ENCODE measurements around the gene ANKRD31.
A peak's percentile ranks its signal among the peaks of the same experiment; 100 is the strongest.

ANKRD31 gene

GRCh38 chr5:75055727-75056144 is 180.9 kb downstream of the ANKRD31 start:
- DNase-seq (ENCODE audit: low spot score), result no peak

GRCh38 chr5:75054134-75054930 is 182.3 kb downstream of the ANKRD31 start:
- TF ChIP-seq, protein P1, sequence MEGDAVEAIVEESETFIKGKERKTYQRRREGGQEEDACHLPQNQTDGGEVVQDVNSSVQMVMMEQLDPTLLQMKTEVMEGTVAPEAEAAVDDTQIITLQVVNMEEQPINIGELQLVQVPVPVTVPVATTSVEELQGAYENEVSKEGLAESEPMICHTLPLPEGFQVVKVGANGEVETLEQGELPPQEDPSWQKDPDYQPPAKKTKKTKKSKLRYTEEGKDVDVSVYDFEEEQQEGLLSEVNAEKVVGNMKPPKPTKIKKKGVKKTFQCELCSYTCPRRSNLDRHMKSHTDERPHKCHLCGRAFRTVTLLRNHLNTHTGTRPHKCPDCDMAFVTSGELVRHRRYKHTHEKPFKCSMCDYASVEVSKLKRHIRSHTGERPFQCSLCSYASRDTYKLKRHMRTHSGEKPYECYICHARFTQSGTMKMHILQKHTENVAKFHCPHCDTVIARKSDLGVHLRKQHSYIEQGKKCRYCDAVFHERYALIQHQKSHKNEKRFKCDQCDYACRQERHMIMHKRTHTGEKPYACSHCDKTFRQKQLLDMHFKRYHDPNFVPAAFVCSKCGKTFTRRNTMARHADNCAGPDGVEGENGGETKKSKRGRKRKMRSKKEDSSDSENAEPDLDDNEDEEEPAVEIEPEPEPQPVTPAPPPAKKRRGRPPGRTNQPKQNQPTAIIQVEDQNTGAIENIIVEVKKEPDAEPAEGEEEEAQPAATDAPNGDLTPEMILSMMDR (IDR thresholded peaks at IDR 0.05; ENCODE audit: extremely low read depth, missing control alignments), result no peak
- DNase-seq (ENCODE audit: low spot score), result no peak

More at GRCh38 chr5:75055727-75056144, 180.9 kb downstream of the ANKRD31 start:
- TF ChIP-seq, protein P1 (IDR thresholded peaks at IDR 0.05; ENCODE audit: extremely low read depth, missing control alignments), result no peak

DNA sequence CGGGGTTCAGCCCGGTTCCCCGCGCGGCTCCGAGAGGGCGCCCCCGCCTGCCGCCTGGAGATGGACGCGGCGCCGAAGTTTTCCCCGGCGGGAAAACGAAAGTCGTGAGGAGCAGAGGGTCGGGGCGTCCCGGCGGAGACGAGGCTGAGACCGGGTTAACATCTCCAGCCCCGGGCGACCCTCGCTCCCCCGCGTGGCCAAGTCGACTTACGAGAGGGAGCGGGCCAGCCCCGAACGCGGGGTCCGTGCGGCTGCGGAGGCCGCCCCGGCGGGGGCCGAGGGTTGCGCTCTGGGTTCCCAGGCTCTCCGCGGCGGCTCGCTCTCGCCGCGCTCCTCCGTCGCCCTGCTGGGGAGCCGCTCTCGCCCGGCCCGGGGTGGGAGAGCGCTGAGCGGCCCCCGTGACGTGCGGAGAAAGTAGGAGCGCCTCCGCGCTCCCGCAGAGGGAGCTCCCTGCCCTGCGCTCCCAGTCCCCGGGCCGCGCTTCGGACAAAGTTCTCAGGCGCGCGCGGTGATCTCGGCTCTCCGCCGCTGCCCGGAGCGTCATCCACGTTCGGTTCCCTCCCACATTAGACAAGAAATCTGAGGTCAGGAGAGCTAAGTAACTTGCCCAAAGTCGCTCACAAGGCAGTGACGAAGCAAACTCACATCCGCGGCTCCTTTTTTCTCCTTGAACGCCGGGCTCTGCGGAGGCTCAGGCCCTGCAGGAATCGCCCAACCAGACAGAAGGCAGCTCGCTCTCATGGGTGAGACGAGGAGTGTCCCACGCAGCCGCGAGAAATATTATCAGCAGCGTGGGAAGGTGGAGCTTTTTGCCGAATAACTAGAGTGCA is 183.2 kb downstream of the ANKRD31 start:
- peak; percentile 51 for DNase-seq (ENCODE audit: low spot score)
- TF ChIP-seq, protein P1 (IDR thresholded peaks at IDR 0.05; ENCODE audit: extremely low read depth, missing control alignments), result no peak

DNA sequence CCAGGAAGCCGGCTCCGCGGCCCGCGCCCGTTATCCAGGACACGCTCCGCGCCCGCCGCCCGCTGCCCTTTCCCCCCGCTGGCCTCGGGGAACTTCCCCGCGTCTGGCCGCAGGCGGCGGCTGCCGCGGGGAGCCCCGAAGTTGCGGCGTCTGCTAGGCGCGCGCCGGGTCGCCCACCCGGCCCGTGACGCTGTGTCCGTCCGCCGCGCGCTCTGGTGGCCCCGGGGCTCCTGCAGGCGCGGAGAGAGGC is 183.7 kb downstream of the ANKRD31 start:
- TF ChIP-seq, protein P1 (IDR thresholded peaks at IDR 0.05; ENCODE audit: extremely low read depth, missing control alignments), result no peak
- peak; percentile 52 for DNase-seq (ENCODE audit: low spot score)

GRCh38 chr5:75052192-75053053 is 184.3 kb downstream of the ANKRD31 start, which contains the start of gene GCNT4:
GCNT4 (minus strand) TSS chr5:75052558; CDS start chr5:75030037, 22,521 bp downstream.
- DNase-seq (ENCODE audit: low spot score), result no peak
- TF ChIP-seq, protein P1 (IDR thresholded peaks at IDR 0.05; ENCODE audit: extremely low read depth, missing control alignments), result no peak

GRCh38 chr5:75051217-75051751 is 185.4 kb downstream of the ANKRD31 start:
- TF ChIP-seq, protein P1 (IDR thresholded peaks at IDR 0.05; ENCODE audit: extremely low read depth, missing control alignments), result no peak
- no peak for DNase-seq (ENCODE audit: low spot score)

Data from GM20000 (cell line).